Stomach (tissue), 9 donors: ENCODE data around the gene NDUFB3. TPM values are rescaled to one million over a fixed set of nuclear protein-coding genes. Genes with fewer than 3 reads are reported as not detected.
A peak's percentile ranks its signal among the peaks of the same experiment; 100 is the strongest.
"Not testable (repeated sequence)": the region's sequence is repeated elsewhere in the genome, so short reads cannot be mapped to it uniquely, and the experiment has no call there.

Source experiments
- DNase-seq, 2 donors: peaks; one replicate each; pipeline versions ENCODE4 v3.0.0 to v3.0.0-alpha.2; 2013 to 2019
- H3K27ac ChIP-seq, 5 donors: fragments of 200-600 bp in 4 of 5; sonication (generic) in 4 of 5; one replicate each; pipeline ENCODE4 v1.5.1; 2013 to 2019; ENCODE audit warnings: mild to moderate bottlenecking in 1 of 5, moderate library complexity in 1 of 5
- H3K27me3 ChIP-seq, 3 donors: fragments of 200-600 bp; sonication (generic); one replicate each; pipeline ENCODE4 v1.5.1; 2017 to 2019; ENCODE audit warnings: mixed run types in 1 of 3
- H3K36me3 ChIP-seq, 4 donors: fragments of 200-600 bp; sonication (generic); 1 replicate in 3 of 4; 2 replicates in 1 of 4; pipeline ENCODE4 v1.5.1; 2016 to 2019
- H3K4me1 ChIP-seq, 4 donors: fragments of 200-600 bp; sonication (generic); one replicate each; pipeline ENCODE4 v1.5.1; 2016 to 2019
- H3K4me3 ChIP-seq, 4 donors: fragments of 200-600 bp; sonication (generic) in 3 of 4; one replicate each; pipeline ENCODE4 v1.5.1; 2016 to 2019; ENCODE audit warnings: mild to moderate bottlenecking in 1 of 4
- H3K9me3 ChIP-seq, 4 donors: fragments of 200-600 bp; sonication (generic); one replicate each; pipeline ENCODE4 v1.5.1; 2016 to 2019
- EP300 ChIP-seq: sonication (generic); formaldehyde crosslinking; IDR thresholded peaks from one replicate; pipeline ENCODE4 v1.6.1; 2017; ENCODE audit warnings: antibody characterized with exemption
- POLR2A ChIP-seq, 4 donors: fragments of 450-650 bp; IDR thresholded peaks; one replicate each; pipeline ENCODE4 v1.6.1; 2016; ENCODE audit warnings: antibody characterized with exemption in 4 of 4, control low read depth in 2 of 4, mild to moderate bottlenecking in 1 of 4, moderate library complexity in 1 of 4
- POLR2AphosphoS5 ChIP-seq, 3 donors: sonication (generic); formaldehyde crosslinking; IDR thresholded peaks; one replicate each; pipeline ENCODE4 v1.6.1; 2016; ENCODE audit warnings: antibody characterized with exemption in 3 of 3
- WGBS, 5 donors: extraction: QIAGEN DNeasy Blood & Tissue Kit in 3 of 5; methylation state at CpG; one replicate each; pipeline versions ENCODE4 v1.1.5 to v1.1.7; 2013 to 2018; 5-methylcytosine and 5-hydroxymethylcytosine counted together
- intact Hi-C: fragments of 100-400 bp; cut with DNase I; formaldehyde crosslinking; loops from one replicate; pipeline ENCODE4 v1.15.1; 2023; ENCODE audit warnings: low total_unique reads
- polyA plus RNA-seq, 3 donors: library from polyadenylated mRNA; stranded (reverse); fragments of 200-250 nt; gene quantifications; one replicate each; pipeline ENCODE4 v1.2.3, GENCODE V29; 2013
- total RNA-seq, 5 donors: library from RNA; depleted of rRNA; stranded (reverse); fragments of >200 nt; gene quantifications; one replicate each; pipeline versions ENCODE4 v1.1.0 to v1.2.3, GENCODE V29; 2014 to 2016
- TF ChIP-seq, protein P1 (sequence below), 7 experiments: fragments of 450-650 bp in 4 of 7; fragments of 200-600 bp in 3 of 7; sonication (generic) in 3 of 7; IDR thresholded peaks; one replicate each; pipeline ENCODE4 v1.5.1; 2016 to 2019; ENCODE audit warnings: antibody characterized with exemption in 7 of 7, control low read depth in 2 of 7, mild to moderate bottlenecking in 1 of 7
- donor health status: healthy with polysubstance abuse.
- donor health status: Bipolar disorder and iron deficiency.
- donor health status: healthy.

Gene NDUFB3
- total and polyA plus RNA-seq, 8 donors: 3.5 to 134 (median 85.7) TPM

DNA sequence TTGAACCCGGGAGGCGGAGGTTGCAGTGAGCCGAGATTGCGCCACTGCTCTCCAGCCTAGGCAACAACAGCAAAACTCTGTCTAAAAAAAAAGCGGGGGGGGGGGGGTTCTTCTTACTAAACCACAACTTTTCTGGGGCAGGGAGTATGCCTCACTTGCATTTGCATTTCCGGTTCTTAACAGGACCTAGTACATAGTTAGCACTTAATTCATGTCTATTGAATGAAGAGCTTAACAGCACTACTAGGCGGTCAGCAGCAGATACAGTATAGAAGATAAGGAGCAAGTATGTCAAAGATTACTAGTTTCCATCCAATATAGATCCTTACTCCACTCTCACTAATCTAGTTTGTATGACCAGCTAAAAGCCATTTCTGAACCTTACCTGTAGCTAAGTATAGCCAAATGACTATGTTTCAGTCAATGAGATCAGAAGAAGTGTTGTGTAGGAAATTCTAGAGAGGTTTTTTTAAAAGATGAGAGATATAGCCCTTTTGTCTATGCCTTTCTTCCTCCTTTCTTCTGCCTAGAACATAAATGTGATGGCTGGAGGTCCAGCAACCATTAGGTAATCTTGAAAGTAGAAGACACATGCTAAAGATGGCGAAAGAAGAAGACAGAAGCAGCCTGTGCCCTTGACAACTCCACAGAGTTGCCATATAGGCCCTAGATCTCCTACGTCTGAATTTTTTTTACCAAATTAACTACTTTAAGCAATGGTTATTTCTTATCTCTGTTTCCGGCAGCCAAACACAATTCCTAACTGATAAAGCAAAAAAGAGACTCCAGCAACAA lies 11.6 kb upstream of the NDUFB3 start:
- H3K27ac ChIP-seq: no peak overlapping the region
- no peak overlapping the region for H3K4me3 ChIP-seq
- no peaks in the 10 kb centered on the region for H3K27me3 ChIP-seq
- WGBS, 5 donors: 78 to 87% (median 79%) methylated on average over 10 of the region's 10 CpGs
- H3K9me3 ChIP-seq: no peaks in the 10 kb centered on the region
- peaks cover 10 to 46% (median 29%) of the 10 kb centered on the region in 4 donors for H3K4me1 ChIP-seq
- H3K36me3 ChIP-seq: peaks cover 0 to 16% (median 2%) of the 10 kb centered on the region in 4 donors
- intact Hi-C loops: loop anchor here (10.0 kb wide), 1 partner anchor 155 kb away; no protein-coding TSS in a partner anchor
- TF ChIP-seq EP300 (no peak), POLR2A (IDR thresholded peaks at IDR 0.05) (no peak), POLR2AphosphoS5 (IDR thresholded peaks at IDR 0.05) (no peak)
- TF ChIP-seq, protein P1, sequence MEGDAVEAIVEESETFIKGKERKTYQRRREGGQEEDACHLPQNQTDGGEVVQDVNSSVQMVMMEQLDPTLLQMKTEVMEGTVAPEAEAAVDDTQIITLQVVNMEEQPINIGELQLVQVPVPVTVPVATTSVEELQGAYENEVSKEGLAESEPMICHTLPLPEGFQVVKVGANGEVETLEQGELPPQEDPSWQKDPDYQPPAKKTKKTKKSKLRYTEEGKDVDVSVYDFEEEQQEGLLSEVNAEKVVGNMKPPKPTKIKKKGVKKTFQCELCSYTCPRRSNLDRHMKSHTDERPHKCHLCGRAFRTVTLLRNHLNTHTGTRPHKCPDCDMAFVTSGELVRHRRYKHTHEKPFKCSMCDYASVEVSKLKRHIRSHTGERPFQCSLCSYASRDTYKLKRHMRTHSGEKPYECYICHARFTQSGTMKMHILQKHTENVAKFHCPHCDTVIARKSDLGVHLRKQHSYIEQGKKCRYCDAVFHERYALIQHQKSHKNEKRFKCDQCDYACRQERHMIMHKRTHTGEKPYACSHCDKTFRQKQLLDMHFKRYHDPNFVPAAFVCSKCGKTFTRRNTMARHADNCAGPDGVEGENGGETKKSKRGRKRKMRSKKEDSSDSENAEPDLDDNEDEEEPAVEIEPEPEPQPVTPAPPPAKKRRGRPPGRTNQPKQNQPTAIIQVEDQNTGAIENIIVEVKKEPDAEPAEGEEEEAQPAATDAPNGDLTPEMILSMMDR (IDR thresholded peaks at IDR 0.05): no peak
- no peak for DNase-seq

DNA sequence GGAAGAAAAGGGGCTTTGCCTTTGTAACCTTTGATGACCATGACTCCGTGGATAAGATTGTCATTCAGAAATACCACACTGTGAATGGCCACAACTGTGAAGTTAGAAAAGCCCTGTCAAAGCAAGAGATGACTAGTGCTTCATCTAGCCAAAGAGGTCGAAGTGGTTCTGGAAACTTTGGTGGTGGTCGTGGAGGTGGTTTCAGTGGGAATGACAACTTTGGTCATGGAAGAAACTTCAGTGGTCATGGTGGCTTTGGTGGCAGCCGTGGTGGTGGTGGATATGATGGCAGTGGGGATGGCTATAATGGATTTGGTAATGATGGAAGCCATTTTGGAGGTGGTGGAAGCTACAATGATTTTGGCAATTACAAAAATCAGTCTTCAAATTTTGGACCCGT lies 8.3 kb upstream of the NDUFB3 start:
- H3K27ac ChIP-seq, DNase-seq, intact Hi-C loops, H3K9me3 ChIP-seq, H3K4me3 ChIP-seq, H3K27me3 ChIP-seq: not testable (repeated sequence)
- Histone ChIP-seq H3K4me1 (peaks cover 10 to 50% (median 31%) of the 10 kb centered on the region in 4 donors), H3K36me3 (peaks cover 0 to 11% (median 2%) of the 10 kb centered on the region in 4 donors)
- 84 to 96% (median 91%) methylated on average over 5 of the region's 5 CpGs for WGBS, 5 donors

DNA sequence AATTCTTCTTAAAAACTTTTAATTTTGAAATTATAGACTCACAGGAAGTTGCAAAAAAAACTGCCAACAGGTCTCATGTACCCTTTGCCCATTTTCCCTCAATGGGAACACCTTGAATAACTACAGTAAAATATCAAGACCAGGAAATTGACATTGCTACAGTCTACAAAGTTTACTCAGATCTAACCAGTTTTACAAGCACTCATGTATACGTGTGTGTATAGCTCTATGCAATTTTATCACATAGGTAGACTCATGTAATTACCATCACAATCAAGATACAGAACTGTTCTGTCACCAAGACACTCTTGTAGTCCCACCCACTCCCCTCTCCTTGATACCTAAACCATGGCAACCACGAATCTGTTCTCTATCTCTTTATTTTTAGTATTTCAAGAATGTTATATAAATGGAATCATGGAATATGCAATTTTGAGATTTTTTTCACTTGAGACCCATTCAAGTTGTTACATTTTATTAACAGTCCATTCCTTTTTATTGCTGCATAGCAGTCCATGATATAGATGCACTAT lies 6.9 kb upstream of the NDUFB3 start:
- Histone ChIP-seq H3K27me3 (no peaks in the 10 kb centered on the region), H3K9me3 (no peaks in the 10 kb centered on the region), H3K4me3 (no peak overlapping the region), H3K36me3 (peaks cover 0 to 11% (median 0%) of the 10 kb centered on the region in 4 donors), H3K27ac (no peak overlapping the region), H3K4me1 (peaks cover 15 to 51% (median 36%) of the 10 kb centered on the region in 4 donors)
- no peak for DNase-seq
- intact Hi-C loops: no loop called here
- 48 to 64% (median 55%) methylated on average over 2 of the region's 2 CpGs for WGBS, 5 donors
- TF ChIP-seq POLR2AphosphoS5 (IDR thresholded peaks at IDR 0.05): no peak
- no peak for TF ChIP-seq EP300
- TF ChIP-seq POLR2A (IDR thresholded peaks at IDR 0.05): no peak
- TF ChIP-seq, protein P1 (IDR thresholded peaks at IDR 0.05): no peak

DNA sequence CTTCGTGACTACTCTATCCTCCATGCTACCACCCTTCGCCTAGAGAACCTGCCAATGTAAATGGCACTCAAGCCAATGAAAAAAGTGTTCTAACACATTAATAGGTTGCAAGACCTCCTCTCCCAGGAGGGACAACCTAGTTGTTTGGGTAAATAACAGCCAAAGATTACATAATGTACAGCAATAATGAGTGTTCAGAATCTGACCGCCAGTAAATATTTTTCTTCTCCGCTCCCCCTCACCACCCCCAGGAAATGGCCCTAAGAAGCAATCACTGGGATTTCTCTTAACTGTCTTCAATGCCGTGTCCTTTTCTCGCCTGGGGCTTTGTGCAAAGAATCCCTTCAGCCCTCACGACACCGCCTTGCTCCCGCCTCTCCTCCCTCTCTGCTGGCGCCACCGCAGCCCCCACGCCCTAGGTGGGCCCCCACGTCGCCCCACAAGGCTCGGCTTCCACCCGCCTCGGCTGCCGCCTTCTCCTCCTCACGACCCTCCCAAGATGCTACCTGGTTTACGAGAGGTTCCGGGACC lies 788 bp upstream of the NDUFB3 start:
- 0 to 1% (median 0%) methylated on average over 21 of the region's 21 CpGs for WGBS, 5 donors
- H3K4me1 ChIP-seq: peaks cover 33 to 86% (median 56%) of the 10 kb centered on the region in 4 donors
- H3K27ac ChIP-seq: peak overlapping the region; percentile 85 to 92 (median 90)
- intact Hi-C loops: no loop called here
- peak overlapping the region; percentile 74 to 99 (median 90) for H3K4me3 ChIP-seq
- H3K9me3 ChIP-seq: no peaks in the 10 kb centered on the region
- TF ChIP-seq EP300: no peak
- DNase-seq: no peak
- no peaks in the 10 kb centered on the region for H3K27me3 ChIP-seq
- H3K36me3 ChIP-seq: no peaks in the 10 kb centered on the region

DNA sequence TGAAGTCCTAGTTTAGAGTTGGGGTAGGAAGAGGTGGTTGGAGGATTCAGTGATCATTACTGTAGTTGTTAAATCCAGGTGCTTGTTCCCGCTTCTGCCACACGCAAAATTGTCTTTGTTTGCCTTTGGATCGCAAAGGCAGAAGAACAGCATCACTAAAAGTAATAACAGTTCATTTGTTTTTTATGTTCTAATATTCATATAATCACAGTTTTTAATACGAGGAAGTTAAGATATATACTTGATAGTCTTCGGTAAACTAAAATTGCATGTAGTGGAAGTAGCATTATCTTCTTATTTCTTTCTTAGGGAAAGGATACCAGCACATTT lies 365 bp downstream of the NDUFB3 start:
- Histone ChIP-seq H3K36me3 (no peaks in the 10 kb centered on the region), H3K27me3 (no peaks in the 10 kb centered on the region), H3K27ac (peak overlapping the region; percentile 85 to 92 (median 90)), H3K4me3 (peak overlapping the region; percentile 74 to 99 (median 90)), H3K4me1 (peaks cover 33 to 82% (median 55%) of the 10 kb centered on the region in 4 donors), H3K9me3 (no peaks in the 10 kb centered on the region)
- intact Hi-C loops: no loop called here
- peak in 1 of 4 donors; percentile 6 for TF ChIP-seq POLR2A (IDR thresholded peaks at IDR 0.05)
- TF ChIP-seq, protein P1 (IDR thresholded peaks at IDR 0.05): no peak
- WGBS, 5 donors: 0 to 2% (median 1%) methylated on average over 5 of the region's 5 CpGs
- no peak for DNase-seq
